Fibroblast of lung (primary cell): ENCODE measurements around the gene SCYGR2. TPM values are rescaled to one million over a fixed set of nuclear protein-coding genes. Genes with fewer than 3 reads are reported as not detected.

Experiments
- DNase-seq, 2 donors: peaks; one replicate each; pipeline versions ENCODE4 v3.0.0 to v3.0.0-alpha.2; 2010; ENCODE audit warnings: low read depth in 2 of 2
- H2AFZ ChIP-seq: 2 replicates; pipeline ENCODE4 v1.5.1; 2012; ENCODE audit warnings: low read length, control low read depth, inconsistent platforms
- H3K27ac ChIP-seq: 2 replicates; pipeline ENCODE4 v1.5.1; 2011; ENCODE audit warnings: low read length, control low read depth; ENCODE audit not compliant: insufficient read depth
- H3K27me3 ChIP-seq: 2 replicates; pipeline ENCODE4 v1.5.1; 2011; ENCODE audit warnings: mild to moderate bottlenecking, low read length; ENCODE audit not compliant: control insufficient read depth, insufficient read depth
- H3K36me3 ChIP-seq: 2 replicates; pipeline ENCODE4 v1.5.1; 2011; ENCODE audit warnings: low read length; ENCODE audit not compliant: control insufficient read depth, insufficient read depth
- H3K4me1 ChIP-seq: 2 replicates; pipeline ENCODE4 v1.5.1; 2011; ENCODE audit warnings: low read length; ENCODE audit not compliant: control insufficient read depth, insufficient read depth; ENCODE audit errors: extremely low read depth
- H3K4me2 ChIP-seq: 2 replicates; pipeline ENCODE4 v1.5.1; 2011; ENCODE audit warnings: low read length, control low read depth; ENCODE audit not compliant: insufficient read depth; ENCODE audit errors: extremely low read depth
- H3K4me3 ChIP-seq, 4 experiments: fragments of 200-600 bp in 1 of 4; sonication (generic) in 1 of 4; replicated peaks in 1 of 4; 2 replicates each; pipeline ENCODE4 v1.5.1; 2011 to 2016; ENCODE audit warnings: low read length in 4 of 4, low read depth in 3 of 4, mild to moderate bottlenecking in 3 of 4, control low read depth in 2 of 4, inconsistent platforms in 1 of 4, mixed read lengths in 1 of 4; ENCODE audit not compliant: insufficient read depth in 1 of 4; ENCODE audit errors: control extremely low read depth in 1 of 4
- H3K79me2 ChIP-seq: 2 replicates; pipeline ENCODE4 v1.5.1; 2012; ENCODE audit warnings: mild to moderate bottlenecking, low read length, inconsistent platforms; ENCODE audit not compliant: control insufficient read depth, insufficient read depth
- H3K9ac ChIP-seq: 2 replicates; pipeline ENCODE4 v1.5.1; 2011; ENCODE audit warnings: mild to moderate bottlenecking, low read length, control low read depth; ENCODE audit not compliant: insufficient read depth
- H3K9me3 ChIP-seq: 2 replicates; pipeline ENCODE4 v1.5.1; 2012; ENCODE audit warnings: low read depth, low read length; ENCODE audit not compliant: control insufficient read depth, insufficient read depth
- H4K20me1 ChIP-seq: 2 replicates; pipeline ENCODE4 v1.5.1; 2011; ENCODE audit warnings: low read length; ENCODE audit not compliant: control insufficient read depth, insufficient read depth; ENCODE audit errors: extremely low read depth
- EZH2 ChIP-seq: IDR thresholded peaks from 2 replicates; pipeline ENCODE4 v1.5.1; 2012; ENCODE audit warnings: low read length, control low read depth, mild to moderate bottlenecking; ENCODE audit errors: missing control alignments
- polyA plus RNA-seq, 2 donors: library from polyadenylated mRNA; depleted of rRNA in 1 of 2; stranded (reverse) in 1 of 2; unstranded in 1 of 2; fragments of >200 nt; gene quantifications; 2 replicates each; pipeline ENCODE4 v1.2.1, GENCODE V29; 2011 to 2012; ENCODE audit warnings: missing spikeins in 1 of 2
- total RNA-seq: library from RNA; depleted of rRNA; stranded (reverse); fragments of >200 nt; gene quantifications from 2 replicates; pipeline ENCODE4 v1.2.1, GENCODE V29; 2014
- TF ChIP-seq, protein P1 (sequence below), 2 donors: IDR thresholded peaks in 1 of 2; conservative IDR thresholded peaks in 1 of 2; 1 replicate in 1 of 2; 2 replicates in 1 of 2; pipeline ENCODE4 v1.5.1; 2011 to 2012; ENCODE audit warnings: low read length in 2 of 2, control low read depth in 1 of 2, inconsistent platforms in 1 of 2, low read depth in 1 of 2, mild to moderate bottlenecking in 1 of 2

The SCYGR2 gene
- total and polyA plus RNA-seq, 2 donors (not counting 1 experiment from before 2014, with no cell fraction given): not detected

GRCh38 chr2:227577555-227577954 lies 21.1 kb upstream of the SCYGR2 start:
- no peaks in the 10 kb centered on the region for H3K27me3 ChIP-seq
- H4K20me1 ChIP-seq: no peaks in the 10 kb centered on the region
- H3K4me3 ChIP-seq: no peak overlapping the region
- no peak overlapping the region for H2AFZ ChIP-seq
- DNase-seq: no peak
- TF ChIP-seq, protein P1, sequence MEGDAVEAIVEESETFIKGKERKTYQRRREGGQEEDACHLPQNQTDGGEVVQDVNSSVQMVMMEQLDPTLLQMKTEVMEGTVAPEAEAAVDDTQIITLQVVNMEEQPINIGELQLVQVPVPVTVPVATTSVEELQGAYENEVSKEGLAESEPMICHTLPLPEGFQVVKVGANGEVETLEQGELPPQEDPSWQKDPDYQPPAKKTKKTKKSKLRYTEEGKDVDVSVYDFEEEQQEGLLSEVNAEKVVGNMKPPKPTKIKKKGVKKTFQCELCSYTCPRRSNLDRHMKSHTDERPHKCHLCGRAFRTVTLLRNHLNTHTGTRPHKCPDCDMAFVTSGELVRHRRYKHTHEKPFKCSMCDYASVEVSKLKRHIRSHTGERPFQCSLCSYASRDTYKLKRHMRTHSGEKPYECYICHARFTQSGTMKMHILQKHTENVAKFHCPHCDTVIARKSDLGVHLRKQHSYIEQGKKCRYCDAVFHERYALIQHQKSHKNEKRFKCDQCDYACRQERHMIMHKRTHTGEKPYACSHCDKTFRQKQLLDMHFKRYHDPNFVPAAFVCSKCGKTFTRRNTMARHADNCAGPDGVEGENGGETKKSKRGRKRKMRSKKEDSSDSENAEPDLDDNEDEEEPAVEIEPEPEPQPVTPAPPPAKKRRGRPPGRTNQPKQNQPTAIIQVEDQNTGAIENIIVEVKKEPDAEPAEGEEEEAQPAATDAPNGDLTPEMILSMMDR (conservative IDR thresholded peaks at IDR 0.05 in 1 of 2, IDR thresholded peaks at IDR 0.05 in 1 of 2; ENCODE audit: low read depth in 1 of 2, low read length in 2 of 2): no peak
- no peak for TF ChIP-seq EZH2
- H3K9ac ChIP-seq: no peak overlapping the region
- H3K4me1 ChIP-seq: no peaks in the 10 kb centered on the region
- H3K9me3 ChIP-seq: no peaks in the 10 kb centered on the region
- H3K36me3 ChIP-seq: no peaks in the 10 kb centered on the region
- H3K79me2 ChIP-seq: no peaks in the 10 kb centered on the region
- H3K27ac ChIP-seq: no peak overlapping the region
- H3K4me2 ChIP-seq: no peak overlapping the region

- no peaks in the 10 kb centered on the region for H3K9me3 ChIP-seq
- no peak overlapping the region for H3K4me3 ChIP-seq
- DNase-seq: no peak
- no peak overlapping the region for H3K4me2 ChIP-seq
- H3K27me3 ChIP-seq: no peaks in the 10 kb centered on the region
- H4K20me1 ChIP-seq: no peaks in the 10 kb centered on the region
- TF ChIP-seq, protein P1 (conservative IDR thresholded peaks at IDR 0.05 in 1 of 2, IDR thresholded peaks at IDR 0.05 in 1 of 2; ENCODE audit: low read depth in 1 of 2, low read length in 2 of 2): no peak
- TF ChIP-seq EZH2: no peak
- no peaks in the 10 kb centered on the region for H3K4me1 ChIP-seq
- no peaks in the 10 kb centered on the region for H3K79me2 ChIP-seq
- H3K36me3 ChIP-seq: no peaks in the 10 kb centered on the region
- no peak overlapping the region for H3K9ac ChIP-seq
- H3K27ac ChIP-seq: no peak overlapping the region
- no peak overlapping the region for H2AFZ ChIP-seq
Measured at GRCh38 chr2:227578642-227579041, 20.1 kb upstream of the SCYGR2 start.

DNA sequence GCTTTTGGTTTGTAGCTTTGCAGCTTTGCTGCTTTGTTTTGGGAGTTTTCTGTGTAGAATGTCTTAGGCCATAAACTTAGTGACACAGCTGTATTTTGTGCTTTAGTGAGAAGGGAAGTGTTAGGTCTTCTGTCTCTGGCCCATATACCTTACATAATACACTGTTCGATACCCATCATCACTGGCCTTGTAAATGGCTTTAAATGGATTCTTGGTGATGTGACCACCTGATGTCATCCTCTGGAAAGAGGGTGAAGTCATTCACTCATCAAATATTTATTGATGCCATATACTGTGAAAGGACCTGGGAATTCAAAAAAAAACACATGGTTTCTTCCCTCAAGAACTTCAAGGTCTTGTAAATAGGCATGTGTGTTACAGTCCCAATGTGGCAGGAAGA lies 18.9 kb upstream of the SCYGR2 start:
- H2AFZ ChIP-seq: no peak overlapping the region
- no peaks in the 10 kb centered on the region for H4K20me1 ChIP-seq
- no peaks in the 10 kb centered on the region for H3K27me3 ChIP-seq
- TF ChIP-seq, protein P1 (conservative IDR thresholded peaks at IDR 0.05 in 1 of 2, IDR thresholded peaks at IDR 0.05 in 1 of 2; ENCODE audit: low read depth in 1 of 2, low read length in 2 of 2): no peak
- TF ChIP-seq EZH2: no peak
- H3K9me3 ChIP-seq: no peaks in the 10 kb centered on the region
- H3K36me3 ChIP-seq: no peaks in the 10 kb centered on the region
- no peaks in the 10 kb centered on the region for H3K79me2 ChIP-seq
- DNase-seq: no peak
- H3K9ac ChIP-seq: no peak overlapping the region
- no peaks in the 10 kb centered on the region for H3K4me1 ChIP-seq
- no peak overlapping the region for H3K27ac ChIP-seq
- no peak overlapping the region for H3K4me3 ChIP-seq
- H3K4me2 ChIP-seq: no peak overlapping the region
